Peyer's patch (tissue), 4 donors: ENCODE data around the gene PPFIBP1. TPM values are rescaled to one million over a fixed set of nuclear protein-coding genes. Genes with fewer than 3 reads are reported as not detected.

Experiments
- DNase-seq, 3 donors: peaks; one replicate each; pipeline ENCODE4 v3.0.0-alpha.2; 2017 to 2019
- H3K27ac ChIP-seq, 4 donors: fragments of 200-600 bp; sonication (generic); one replicate each; pipeline ENCODE4 v1.5.1; 2016 to 2019
- H3K27me3 ChIP-seq, 2 donors: fragments of 200-600 bp; sonication (generic); one replicate each; pipeline ENCODE4 v1.5.1; 2019
- H3K36me3 ChIP-seq, 3 donors: fragments of 200-600 bp; sonication (generic); one replicate each; pipeline ENCODE4 v1.5.1; 2016 to 2019
- H3K4me1 ChIP-seq, 4 donors: fragments of 200-600 bp; sonication (generic); one replicate each; pipeline ENCODE4 v1.5.1; 2016 to 2019
- H3K4me3 ChIP-seq, 4 donors: fragments of 200-600 bp; sonication (generic); 1 replicate in 3 of 4; 2 replicates in 1 of 4; pipeline ENCODE4 v1.5.1; 2016 to 2019; ENCODE audit warnings: mild to moderate bottlenecking in 1 of 4
- H3K9me3 ChIP-seq, 4 donors: fragments of 200-600 bp; sonication (generic); one replicate each; pipeline ENCODE4 v1.5.1; 2016 to 2019; ENCODE audit warnings: mild to moderate bottlenecking in 1 of 4
- POLR2A ChIP-seq, 2 donors: fragments of 450-650 bp; IDR thresholded peaks; one replicate each; pipeline ENCODE4 v1.5.1; 2017; ENCODE audit warnings: antibody characterized with exemption in 2 of 2, mild to moderate bottlenecking in 2 of 2, moderate library complexity in 2 of 2
- total RNA-seq, 4 donors: library from RNA; depleted of rRNA; stranded (reverse); fragments of >200 nt; gene quantifications; one replicate each; pipeline ENCODE4 v1.1.0, GENCODE V29; 2016
- TF ChIP-seq, protein P1 (sequence below), 6 experiments: fragments of 450-650 bp in 4 of 6; fragments of 200-600 bp in 2 of 6; sonication (generic) in 1 of 6; IDR thresholded peaks; one replicate each; pipeline ENCODE4 v1.5.1; 2017 to 2019; ENCODE audit warnings: antibody characterized with exemption in 6 of 6, mild to moderate bottlenecking in 3 of 6, moderate library complexity in 1 of 6

Gene PPFIBP1
- total RNA-seq, 4 donors from 2014 or later: 37.5 to 171 (median 48.1) TPM

GRCh38 chr12:27554421-27555186, 30.6 kb downstream of the PPFIBP1 start:
- TF ChIP-seq POLR2A (IDR thresholded peaks at IDR 0.05): no peak
- TF ChIP-seq, protein P1, sequence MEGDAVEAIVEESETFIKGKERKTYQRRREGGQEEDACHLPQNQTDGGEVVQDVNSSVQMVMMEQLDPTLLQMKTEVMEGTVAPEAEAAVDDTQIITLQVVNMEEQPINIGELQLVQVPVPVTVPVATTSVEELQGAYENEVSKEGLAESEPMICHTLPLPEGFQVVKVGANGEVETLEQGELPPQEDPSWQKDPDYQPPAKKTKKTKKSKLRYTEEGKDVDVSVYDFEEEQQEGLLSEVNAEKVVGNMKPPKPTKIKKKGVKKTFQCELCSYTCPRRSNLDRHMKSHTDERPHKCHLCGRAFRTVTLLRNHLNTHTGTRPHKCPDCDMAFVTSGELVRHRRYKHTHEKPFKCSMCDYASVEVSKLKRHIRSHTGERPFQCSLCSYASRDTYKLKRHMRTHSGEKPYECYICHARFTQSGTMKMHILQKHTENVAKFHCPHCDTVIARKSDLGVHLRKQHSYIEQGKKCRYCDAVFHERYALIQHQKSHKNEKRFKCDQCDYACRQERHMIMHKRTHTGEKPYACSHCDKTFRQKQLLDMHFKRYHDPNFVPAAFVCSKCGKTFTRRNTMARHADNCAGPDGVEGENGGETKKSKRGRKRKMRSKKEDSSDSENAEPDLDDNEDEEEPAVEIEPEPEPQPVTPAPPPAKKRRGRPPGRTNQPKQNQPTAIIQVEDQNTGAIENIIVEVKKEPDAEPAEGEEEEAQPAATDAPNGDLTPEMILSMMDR (IDR thresholded peaks at IDR 0.05): no peak
- H3K9me3 ChIP-seq: no peaks in the 10 kb centered on the region
- DNase-seq: no peak
- H3K27ac ChIP-seq: peak overlapping the region; percentile 10 to 32 (median 24)
- H3K4me3 ChIP-seq: no peak overlapping the region
- H3K4me1 ChIP-seq: peaks cover 0 to 9% (median 4%) of the 10 kb centered on the region in 4 donors
- no peaks in the 10 kb centered on the region for H3K27me3 ChIP-seq
- no peaks in the 10 kb centered on the region for H3K36me3 ChIP-seq

DNA sequence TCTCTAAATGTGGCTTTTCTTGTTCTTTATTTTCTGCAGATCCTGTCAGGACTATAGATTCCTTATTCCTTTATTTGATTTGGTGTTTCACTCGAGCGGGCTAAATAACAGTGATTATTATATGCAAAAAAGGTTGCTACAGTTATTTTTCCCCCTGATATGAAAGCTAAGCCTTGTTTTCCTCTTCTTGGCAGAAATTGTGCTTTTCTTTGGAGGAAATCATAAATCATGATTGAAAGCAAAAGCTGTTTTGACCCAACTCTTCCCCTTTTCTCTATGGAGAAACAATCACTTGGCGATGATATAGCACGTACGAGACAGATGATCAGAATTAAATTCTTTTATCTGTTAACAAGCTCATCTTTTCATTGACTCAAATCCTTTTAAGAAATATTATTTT, 31.4 kb downstream of the PPFIBP1 start:
- Histone ChIP-seq H3K4me1 (peaks cover 0 to 6% (median under 1%) of the 10 kb centered on the region in 4 donors), H3K27ac (peak overlapping the region in 3 of 4 donors; percentile 10 to 32 (median 26)), H3K27me3 (no peaks in the 10 kb centered on the region), H3K9me3 (no peaks in the 10 kb centered on the region), H3K36me3 (no peaks in the 10 kb centered on the region), H3K4me3 (no peak overlapping the region)
- TF ChIP-seq, protein P1 (IDR thresholded peaks at IDR 0.05): no peak
- TF ChIP-seq POLR2A (IDR thresholded peaks at IDR 0.05): no peak
- no peak for DNase-seq

- Histone ChIP-seq H3K27ac (peak overlapping the region in 2 of 4 donors; percentile 26 to 34), H3K4me1 (peaks cover 0 to 4% (median 0%) of the 10 kb centered on the region in 4 donors)
- no peak for TF ChIP-seq POLR2A (IDR thresholded peaks at IDR 0.05)
- TF ChIP-seq, protein P1 (IDR thresholded peaks at IDR 0.05): no peak
These were observed 32.1 kb downstream of the PPFIBP1 start for GRCh38 chr12:27555925-27556778.

GRCh38 chr12:27560126-27560525, 36.1 kb downstream of the PPFIBP1 start:
- Histone ChIP-seq H3K27me3 (no peaks in the 10 kb centered on the region), H3K4me3 (no peak overlapping the region), H3K4me1 (peaks cover 0 to 10% (median 2%) of the 10 kb centered on the region in 4 donors), H3K9me3 (no peaks in the 10 kb centered on the region), H3K36me3 (no peaks in the 10 kb centered on the region), H3K27ac (no peak overlapping the region)
- TF ChIP-seq, protein P1 (IDR thresholded peaks at IDR 0.05): no peak
- TF ChIP-seq POLR2A (IDR thresholded peaks at IDR 0.05): no peak
- DNase-seq: no peak

More at GRCh38 chr12:27555925-27556778, 32.1 kb downstream of the PPFIBP1 start:
- DNase-seq: no peak
- Histone ChIP-seq H3K9me3 (no peaks in the 10 kb centered on the region), H3K4me3 (no peak overlapping the region), H3K36me3 (no peaks in the 10 kb centered on the region), H3K27me3 (no peaks in the 10 kb centered on the region)

DNA sequence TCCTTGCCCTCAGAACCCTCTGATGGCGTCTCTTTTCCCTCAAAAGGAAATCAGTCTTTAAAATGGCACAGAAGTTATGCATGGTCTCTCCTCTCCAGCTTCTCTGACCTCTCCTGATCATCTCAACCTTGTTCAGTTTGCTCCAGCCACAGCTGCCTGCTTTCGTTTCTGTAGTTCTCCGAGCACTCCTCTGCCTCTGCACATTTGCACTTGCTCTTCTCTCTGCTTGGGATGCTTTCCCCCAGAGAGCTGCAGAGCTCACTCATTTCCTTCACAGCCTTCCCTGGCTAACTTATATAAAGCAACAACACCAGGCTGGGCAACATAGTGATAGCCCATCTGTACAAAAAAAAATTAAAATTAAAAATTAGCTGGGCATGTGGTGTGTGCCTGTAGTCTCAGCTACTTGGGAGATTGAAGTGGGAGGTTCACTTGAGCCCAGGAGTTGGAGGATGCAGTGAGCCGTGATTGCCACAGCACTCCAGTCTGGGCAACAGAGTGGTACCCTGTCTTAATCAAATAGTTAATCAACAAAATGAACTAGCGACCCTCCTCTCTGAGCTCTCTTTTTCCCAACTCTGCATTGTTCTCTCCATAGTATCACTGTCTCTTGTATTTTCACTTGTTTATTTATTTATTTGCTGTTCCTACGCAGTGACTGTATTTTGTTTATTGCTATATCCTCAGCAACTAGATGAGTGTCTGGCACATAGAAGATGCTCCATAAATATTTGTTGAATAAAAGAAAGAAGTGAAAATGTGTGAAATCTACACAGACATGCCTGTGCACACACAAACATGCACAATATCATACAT, 37.7 kb downstream of the PPFIBP1 start:
- Histone ChIP-seq H3K36me3 (no peaks in the 10 kb centered on the region), H3K4me3 (no peak overlapping the region), H3K4me1 (peaks cover 0 to 10% (median 0%) of the 10 kb centered on the region in 4 donors), H3K27ac (peak overlapping the region in 1 of 4 donors; percentile 28), H3K9me3 (no peaks in the 10 kb centered on the region), H3K27me3 (no peaks in the 10 kb centered on the region)
- TF ChIP-seq, protein P1 (IDR thresholded peaks at IDR 0.05): no peak
- no peak for TF ChIP-seq POLR2A (IDR thresholded peaks at IDR 0.05)
- no peak for DNase-seq
